GM23338 (cell line): ENCODE results near the gene EML3. TPM values are rescaled to one million over a fixed set of nuclear protein-coding genes. Genes with fewer than 3 reads are reported as not detected.
"Not testable (repeated sequence)": the region's sequence is repeated elsewhere in the genome, so short reads cannot be mapped to it uniquely, and the experiment has no call there.

ENCODE experiments used
- ATAC-seq: fragments of 200-7000 bp; cut with Tn5 transposase; 3 replicates; pipeline ENCODE4 v1.9.1; 2020
- DNase-seq: peaks from one replicate; pipeline ENCODE4 v3.0.0-alpha.2; 2015; ENCODE audit warnings: low spot score
- H2AFZ ChIP-seq: fragments of 200-600 bp; sonication (generic); 2 replicates; pipeline ENCODE4 v1.8.0; 2016; ENCODE audit warnings: antibody characterized with exemption, mild to moderate bottlenecking, moderate library complexity
- H3F3A ChIP-seq: fragments of 200-600 bp; sonication (generic); replicated peaks from 2 replicates; pipeline ENCODE4 v1.8.0; 2017; ENCODE audit warnings: antibody characterized with exemption, mixed run types, low read depth
- H3K27ac ChIP-seq: fragments of 200-600 bp; sonication (generic); 2 replicates; pipeline ENCODE4 v1.6.1; 2016; ENCODE audit warnings: low read depth
- H3K27me3 ChIP-seq: fragments of 200-600 bp; sonication (generic); 2 replicates; pipeline ENCODE4 v1.8.0; 2016; ENCODE audit warnings: mild to moderate bottlenecking, mixed run types, moderate library complexity; ENCODE audit not compliant: insufficient read depth
- H3K36me3 ChIP-seq: fragments of 200-600 bp; sonication (generic); 2 replicates; pipeline ENCODE4 v1.8.0; 2016; ENCODE audit warnings: mild to moderate bottlenecking; ENCODE audit not compliant: insufficient read depth
- H3K4me1 ChIP-seq: fragments of 200-600 bp; sonication (generic); 2 replicates; pipeline ENCODE4 v1.8.0; 2016; ENCODE audit warnings: mild to moderate bottlenecking, moderate library complexity; ENCODE audit not compliant: insufficient read depth
- H3K4me2 ChIP-seq: fragments of 200-600 bp; sonication (generic); 2 replicates; pipeline ENCODE4 v1.7.1; 2017; ENCODE audit warnings: mixed run types
- H3K4me3 ChIP-seq: fragments of 200-600 bp; sonication (generic); 2 replicates; pipeline ENCODE4 v1.6.1; 2016; ENCODE audit warnings: mixed run types
- H3K79me2 ChIP-seq: fragments of 200-600 bp; sonication (generic); replicated peaks from 2 replicates; pipeline ENCODE4 v1.8.0; 2017; ENCODE audit warnings: mild to moderate bottlenecking; ENCODE audit not compliant: insufficient read depth
- H3K9me2 ChIP-seq: fragments of 200-600 bp; sonication (generic); 2 replicates; pipeline ENCODE4 v1.8.0; 2017; ENCODE audit not compliant: insufficient read depth
- H4K20me1 ChIP-seq: fragments of 200-600 bp; sonication (generic); replicated peaks from 2 replicates; pipeline ENCODE4 v1.8.0; 2017; ENCODE audit warnings: mild to moderate bottlenecking; ENCODE audit not compliant: insufficient read depth
- H3K27ac Mint-ChIP-seq: 2 replicates; pipeline ENCODE4 v1.8.0; 2020; ENCODE audit warnings: inconsistent platforms, mild to moderate bottlenecking, moderate library complexity, mixed read lengths
- H3K27me3 Mint-ChIP-seq: 3 replicates; pipeline ENCODE4 v1.8.0; 2022; ENCODE audit warnings: low read depth, mild to moderate bottlenecking, moderate library complexity, mixed read lengths, inconsistent platforms; ENCODE audit not compliant: insufficient read depth, poor library complexity
- H3K36me3 Mint-ChIP-seq: 3 replicates; pipeline ENCODE4 v1.8.0; 2021; ENCODE audit warnings: low read depth, mild to moderate bottlenecking, inconsistent platforms, moderate library complexity, mixed read lengths
- H3K4me1 Mint-ChIP-seq: 3 replicates; pipeline ENCODE4 v1.8.0; 2020; ENCODE audit warnings: mild to moderate bottlenecking, inconsistent platforms, mixed read lengths
- H3K4me3 Mint-ChIP-seq: 3 replicates; pipeline ENCODE4 v1.8.0; 2021; ENCODE audit warnings: moderate library complexity, mild to moderate bottlenecking, inconsistent platforms, mixed read lengths
- H3K9me3 Mint-ChIP-seq: 3 replicates; pipeline ENCODE4 v1.8.0; 2020; ENCODE audit warnings: moderate library complexity, mild to moderate bottlenecking, inconsistent platforms, mixed read lengths
- CTCF ChIP-seq, 2 experiments: fragments of 200-600 bp in 1 of 2; sonication (generic) in 1 of 2; conservative IDR thresholded peaks; 2 replicates each; pipeline versions ENCODE4 v1.5.1 to v1.6.1; 2016 to 2017; ENCODE audit warnings: antibody characterized with exemption in 2 of 2, low read depth in 2 of 2, mild to moderate bottlenecking in 2 of 2, moderate library complexity in 1 of 2
- JUNB ChIP-seq: IDR thresholded peaks from one replicate; pipeline ENCODE4 v1.6.1; 2016; ENCODE audit warnings: antibody characterized with exemption; ENCODE audit not compliant: unreplicated experiment
- POLR2AphosphoS5 ChIP-seq: IDR thresholded peaks from 2 replicates; pipeline ENCODE4 v1.6.1; 2016; ENCODE audit warnings: antibody characterized with exemption, low read depth
- STAT1 ChIP-seq: IDR thresholded peaks from one replicate; pipeline ENCODE4 v1.6.1; 2016; ENCODE audit warnings: antibody characterized with exemption; ENCODE audit not compliant: unreplicated experiment
- ZNF114 ChIP-seq: fragments of 250-450 bp; sonication (Bioruptor Pico); IDR thresholded peaks from 2 replicates; pipeline ENCODE4 v1.5.0; 2020; ENCODE audit warnings: mild to moderate bottlenecking, moderate library complexity
- ZNF462 ChIP-seq: fragments of 250-450 bp; sonication (Bioruptor Pico); IDR thresholded peaks from 2 replicates; pipeline ENCODE4 v1.5.0; 2020; ENCODE audit warnings: mild to moderate bottlenecking, moderate library complexity
- polyA plus RNA-seq: library from polyadenylated mRNA; unstranded; fragments of >200 nt; fragmentation: Nextera tagmentation; extraction: Ambion mirVana; gene quantifications from 2 replicates; pipeline ENCODE4 v1.2.1, GENCODE V29; 2016
- total RNA-seq: library from RNA; depleted of rRNA; stranded (reverse); fragments of >200 nt; shearing (Covaris generic); gene quantifications from 2 replicates; pipeline ENCODE4 v1.2.3, GENCODE V29; 2014

Gene EML3
- total and polyA plus RNA-seq, 2 experiments from 2014 or later, result 15.4 to 17.1 TPM

- peaks cover 18% of the 10 kb centered on the region for H3K4me1 Mint-ChIP-seq
- H3K9me3 Mint-ChIP-seq, result peaks cover 4% of the 10 kb centered on the region; the same call in 2 of the 3 replicates
- ATAC-seq, result no peak
- Histone ChIP-seq H3K4me2 (no peak overlapping the region), H3K79me2 (peaks cover 24% of the 10 kb centered on the region), H3K36me3 (peaks cover 10% of the 10 kb centered on the region), H3K27ac (no peak overlapping the region), H3K9me2 (no peaks in the 10 kb centered on the region), H2AFZ (no peak overlapping the region), H3K4me3 (no peak overlapping the region), H3K4me1 (peaks cover 12% of the 10 kb centered on the region; the same call in 1 of the 2 replicates), H4K20me1 (no peaks in the 10 kb centered on the region; the same call in 1 of the 2 replicates), H3F3A (peaks cover 43% of the 10 kb centered on the region), H3K27me3 (no peaks in the 10 kb centered on the region)
- peak; percentile 55 for DNase-seq
- peak overlapping the region; percentile 98 for H3K4me3 Mint-ChIP-seq
- peaks cover 18% of the 10 kb centered on the region for H3K27me3 Mint-ChIP-seq
- TF ChIP-seq ZNF462 (CRISPR knock-in tag) (no peak), JUNB (no peak), POLR2AphosphoS5 (no peak), ZNF114 (no peak), CTCF (conservative IDR thresholded peaks at IDR 0.05; ENCODE audit: low read depth in 2 of 2) (peak; percentile 37 to 51; a peak in 3 of 4 replicates), STAT1 (no peak)
- peaks cover 45% of the 10 kb centered on the region for H3K36me3 Mint-ChIP-seq
- H3K27ac Mint-ChIP-seq, result no peak overlapping the region
Measured at GRCh38 chr11:62588966-62589637, 23.5 kb downstream of the EML3 start.

- not testable (repeated sequence) for H3K4me1 ChIP-seq, H3K27ac ChIP-seq, H3K27me3 Mint-ChIP-seq, H4K20me1 ChIP-seq, H3K27ac Mint-ChIP-seq, ATAC-seq, H3K27me3 ChIP-seq, DNase-seq, H3K9me2 ChIP-seq, H3K4me2 ChIP-seq, H3K4me1 Mint-ChIP-seq, H2AFZ ChIP-seq, H3K4me3 ChIP-seq, H3K4me3 Mint-ChIP-seq, H3K9me3 Mint-ChIP-seq
- Histone ChIP-seq H3F3A (peaks cover 22% of the 10 kb centered on the region; the same call in 1 of the 2 replicates), H3K79me2 (peaks cover 27% of the 10 kb centered on the region), H3K36me3 (peaks cover 10% of the 10 kb centered on the region)
- H3K36me3 Mint-ChIP-seq, result peaks cover 52% of the 10 kb centered on the region
Measured at GRCh38 chr11:62585356-62585755, 27.2 kb downstream of the EML3 start.

GRCh38 chr11:62581735-62582134 lies 30.8 kb downstream of the EML3 start:
- H3K27ac ChIP-seq, H3K4me3 Mint-ChIP-seq, H3K4me3 ChIP-seq, H3K4me1 Mint-ChIP-seq, H3F3A ChIP-seq, H3K27ac Mint-ChIP-seq, H3K4me1 ChIP-seq, H3K9me2 ChIP-seq, ATAC-seq, H3K27me3 Mint-ChIP-seq, DNase-seq, H4K20me1 ChIP-seq, H2AFZ ChIP-seq, H3K36me3 ChIP-seq, H3K9me3 Mint-ChIP-seq, H3K4me2 ChIP-seq, H3K27me3 ChIP-seq: not testable (repeated sequence)
- H3K36me3 Mint-ChIP-seq, result peaks cover 52% of the 10 kb centered on the region
- peaks cover 15% of the 10 kb centered on the region; the same call in 1 of the 2 replicates for H3K79me2 ChIP-seq
